Memory B cell (primary cell): ENCODE results near the gene MED9.

ENCODE experiments used
- ATAC-seq: fragments of 150-1000 bp; cut with Tn5 transposase; 2 replicates; pipeline ENCODE4 v1.10.0; 2021; ENCODE audit warnings: low read depth, mild to moderate bottlenecking, moderate library complexity
- DNase-seq, 2 donors: peaks; one replicate each; pipeline ENCODE4 v3.0.0; 2022; ENCODE audit warnings: low spot score in 2 of 2
- H3K27ac Mint-ChIP-seq: one replicate; pipeline ENCODE4 v1.8.0; 2022; ENCODE audit warnings: mild to moderate bottlenecking, moderate library complexity, mixed read lengths
- H3K27me3 Mint-ChIP-seq: one replicate; pipeline ENCODE4 v1.8.0; 2022; ENCODE audit warnings: mixed read lengths
- H3K36me3 Mint-ChIP-seq: one replicate; pipeline ENCODE4 v1.8.0; 2022; ENCODE audit warnings: mild to moderate bottlenecking, mixed read lengths
- H3K4me1 Mint-ChIP-seq: one replicate; pipeline ENCODE4 v1.8.0; 2022; ENCODE audit warnings: mixed read lengths
- H3K4me3 Mint-ChIP-seq: one replicate; pipeline ENCODE4 v1.8.0; 2022; ENCODE audit warnings: mild to moderate bottlenecking, moderate library complexity, mixed read lengths
- H3K9me3 Mint-ChIP-seq: one replicate; pipeline ENCODE4 v1.8.0; 2022; ENCODE audit warnings: mixed read lengths

MED9 gene

GRCh38 chr17:17497065-17497844, 20.5 kb downstream of the MED9 start:
- no peaks in the 10 kb centered on the region for H3K9me3 Mint-ChIP-seq
- peak overlapping the region; percentile 59 for H3K4me3 Mint-ChIP-seq
- peaks cover 11% of the 10 kb centered on the region for H3K27me3 Mint-ChIP-seq
- peaks cover 8% of the 10 kb centered on the region for H3K4me1 Mint-ChIP-seq
- no peak for DNase-seq
- H3K27ac Mint-ChIP-seq = no peak overlapping the region
- no peak for ATAC-seq
- peaks cover 3% of the 10 kb centered on the region for H3K36me3 Mint-ChIP-seq

GRCh38 chr17:17497845-17498520, 21.2 kb downstream of the MED9 start:
- DNase-seq (no peak), ATAC-seq (no peak)
- H3K36me3 Mint-ChIP-seq = no peaks in the 10 kb centered on the region
- H3K27ac Mint-ChIP-seq = no peak overlapping the region
- no peaks in the 10 kb centered on the region for H3K9me3 Mint-ChIP-seq
- H3K4me1 Mint-ChIP-seq = peaks cover 8% of the 10 kb centered on the region
- H3K4me3 Mint-ChIP-seq = no peak overlapping the region
- peaks cover 12% of the 10 kb centered on the region for H3K27me3 Mint-ChIP-seq

GRCh38 chr17:17498606-17499301, 22.0 kb downstream of the MED9 start:
- no peaks in the 10 kb centered on the region for H3K36me3 Mint-ChIP-seq

GRCh38 chr17:17499402-17500145, 22.8 kb downstream of the MED9 start:
- ATAC-seq (no peak), DNase-seq (no peak)
- no peaks in the 10 kb centered on the region for H3K9me3 Mint-ChIP-seq
- no peak overlapping the region for H3K27ac Mint-ChIP-seq
- H3K4me1 Mint-ChIP-seq = peaks cover 11% of the 10 kb centered on the region
- no peak overlapping the region for H3K4me3 Mint-ChIP-seq
- H3K36me3 Mint-ChIP-seq = no peaks in the 10 kb centered on the region
- peaks cover 15% of the 10 kb centered on the region for H3K27me3 Mint-ChIP-seq

More at GRCh38 chr17:17498606-17499301, 22.0 kb downstream of the MED9 start:
- peaks cover 15% of the 10 kb centered on the region for H3K27me3 Mint-ChIP-seq
- H3K27ac Mint-ChIP-seq = no peak overlapping the region
- H3K9me3 Mint-ChIP-seq = no peaks in the 10 kb centered on the region
- no peak for DNase-seq
- no peak for ATAC-seq
- no peak overlapping the region for H3K4me3 Mint-ChIP-seq
- H3K4me1 Mint-ChIP-seq = peaks cover 11% of the 10 kb centered on the region

- H3K4me1 Mint-ChIP-seq = peaks cover 2% of the 10 kb centered on the region
- H3K27ac Mint-ChIP-seq = no peak overlapping the region
- no peak for DNase-seq
- H3K4me3 Mint-ChIP-seq = no peak overlapping the region
- ATAC-seq = no peak
- H3K36me3 Mint-ChIP-seq = no peaks in the 10 kb centered on the region
- no peaks in the 10 kb centered on the region for H3K9me3 Mint-ChIP-seq
- peaks cover 13% of the 10 kb centered on the region for H3K27me3 Mint-ChIP-seq
Observed at GRCh38 chr17:17500999-17501605, 24.3 kb downstream of the MED9 start.

GRCh38 chr17:17502741-17503565, 26.2 kb downstream of the MED9 start:
- no peaks in the 10 kb centered on the region for H3K9me3 Mint-ChIP-seq
- ATAC-seq (no peak), DNase-seq (no peak)
- H3K4me1 Mint-ChIP-seq = peaks cover 2% of the 10 kb centered on the region
- no peaks in the 10 kb centered on the region for H3K36me3 Mint-ChIP-seq
- peaks cover 13% of the 10 kb centered on the region for H3K27me3 Mint-ChIP-seq
- H3K27ac Mint-ChIP-seq = no peak overlapping the region
- no peak overlapping the region for H3K4me3 Mint-ChIP-seq

GRCh38 chr17:17503566-17504130, 26.8 kb downstream of the MED9 start:
- Mint-ChIP-seq H3K27ac (no peak overlapping the region), H3K4me3 (no peak overlapping the region), H3K4me1 (peaks cover 2% of the 10 kb centered on the region), H3K27me3 (peaks cover 13% of the 10 kb centered on the region), H3K36me3 (no peaks in the 10 kb centered on the region), H3K9me3 (no peaks in the 10 kb centered on the region)
- no peak for DNase-seq
- no peak for ATAC-seq

GRCh38 chr17:17504341-17505140, 27.7 kb downstream of the MED9 start:
- H3K4me3 Mint-ChIP-seq = no peak overlapping the region
- H3K27ac Mint-ChIP-seq = no peak overlapping the region
- no peak for ATAC-seq

GRCh38 chr17:17505151-17505550, 28.4 kb downstream of the MED9 start:
- Mint-ChIP-seq H3K4me1 (peaks cover 6% of the 10 kb centered on the region), H3K4me3 (no peak overlapping the region), H3K36me3 (no peaks in the 10 kb centered on the region), H3K27me3 (peaks cover 13% of the 10 kb centered on the region), H3K9me3 (no peaks in the 10 kb centered on the region), H3K27ac (no peak overlapping the region)
- DNase-seq (no peak), ATAC-seq (no peak)

More at GRCh38 chr17:17504341-17505140, 27.7 kb downstream of the MED9 start:
- Mint-ChIP-seq H3K27me3 (peaks cover 13% of the 10 kb centered on the region), H3K36me3 (no peaks in the 10 kb centered on the region), H3K9me3 (no peaks in the 10 kb centered on the region), H3K4me1 (peaks cover 2% of the 10 kb centered on the region)
- no peak for DNase-seq

- no peak overlapping the region for H3K4me3 Mint-ChIP-seq
- no peak overlapping the region for H3K27ac Mint-ChIP-seq
- H3K36me3 Mint-ChIP-seq = no peaks in the 10 kb centered on the region
- DNase-seq = no peak
- ATAC-seq = no peak
- H3K4me1 Mint-ChIP-seq = peaks cover 6% of the 10 kb centered on the region
- H3K27me3 Mint-ChIP-seq = peaks cover 13% of the 10 kb centered on the region
- no peaks in the 10 kb centered on the region for H3K9me3 Mint-ChIP-seq
Observed at GRCh38 chr17:17505610-17506171, 28.9 kb downstream of the MED9 start.

- no peak overlapping the region for H3K27ac Mint-ChIP-seq
Observed at GRCh38 chr17:17506181-17506741, 29.5 kb downstream of the MED9 start.

More at GRCh38 chr17:17506181-17506741, 29.5 kb downstream of the MED9 start:
- Mint-ChIP-seq H3K9me3 (no peaks in the 10 kb centered on the region), H3K27me3 (peaks cover 10% of the 10 kb centered on the region), H3K4me1 (peaks cover 6% of the 10 kb centered on the region), H3K4me3 (no peak overlapping the region), H3K36me3 (no peaks in the 10 kb centered on the region)
- DNase-seq = no peak
- ATAC-seq = no peak
